ENCODE data around the gene GALNT17.

DNA sequence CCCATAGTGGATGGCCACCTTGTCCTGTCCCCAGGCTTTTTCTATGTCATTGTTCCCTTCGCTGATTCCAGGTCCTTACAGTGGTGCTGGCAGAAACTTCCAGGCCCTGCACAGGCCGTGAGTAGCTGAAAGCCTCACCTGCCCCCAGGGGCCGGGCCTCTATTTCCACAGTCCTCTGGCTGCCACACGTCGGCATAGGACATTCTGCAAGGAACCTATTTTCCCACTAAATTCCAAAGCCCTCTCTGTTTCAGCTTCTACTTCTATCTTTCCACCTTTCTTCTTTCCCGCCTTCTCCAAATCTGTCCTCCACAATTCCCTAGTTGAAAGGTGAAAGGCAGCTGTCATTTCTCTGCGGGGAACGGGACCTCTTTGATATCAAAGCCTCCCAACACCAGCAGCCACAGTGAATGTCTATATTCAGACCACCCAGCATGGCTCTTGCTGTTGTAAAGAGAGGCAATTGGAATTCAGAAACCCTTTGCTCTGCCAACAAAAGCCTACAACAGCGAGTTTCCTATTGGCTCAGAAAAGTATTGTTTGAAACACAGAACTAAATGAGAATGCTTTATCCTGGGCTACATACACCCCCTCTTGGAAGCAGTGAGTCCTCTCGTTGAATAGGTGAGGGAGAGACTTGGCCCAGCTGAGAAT lies 607.7 kb downstream of the GALNT17 start:
- TF ChIP-seq, protein P1, sequence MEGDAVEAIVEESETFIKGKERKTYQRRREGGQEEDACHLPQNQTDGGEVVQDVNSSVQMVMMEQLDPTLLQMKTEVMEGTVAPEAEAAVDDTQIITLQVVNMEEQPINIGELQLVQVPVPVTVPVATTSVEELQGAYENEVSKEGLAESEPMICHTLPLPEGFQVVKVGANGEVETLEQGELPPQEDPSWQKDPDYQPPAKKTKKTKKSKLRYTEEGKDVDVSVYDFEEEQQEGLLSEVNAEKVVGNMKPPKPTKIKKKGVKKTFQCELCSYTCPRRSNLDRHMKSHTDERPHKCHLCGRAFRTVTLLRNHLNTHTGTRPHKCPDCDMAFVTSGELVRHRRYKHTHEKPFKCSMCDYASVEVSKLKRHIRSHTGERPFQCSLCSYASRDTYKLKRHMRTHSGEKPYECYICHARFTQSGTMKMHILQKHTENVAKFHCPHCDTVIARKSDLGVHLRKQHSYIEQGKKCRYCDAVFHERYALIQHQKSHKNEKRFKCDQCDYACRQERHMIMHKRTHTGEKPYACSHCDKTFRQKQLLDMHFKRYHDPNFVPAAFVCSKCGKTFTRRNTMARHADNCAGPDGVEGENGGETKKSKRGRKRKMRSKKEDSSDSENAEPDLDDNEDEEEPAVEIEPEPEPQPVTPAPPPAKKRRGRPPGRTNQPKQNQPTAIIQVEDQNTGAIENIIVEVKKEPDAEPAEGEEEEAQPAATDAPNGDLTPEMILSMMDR (IDR thresholded peaks at IDR 0.05; ENCODE audit: low read length), result no peak
- no peak for TF ChIP-seq EZH2 (optimal IDR thresholded peaks at IDR 0.05; ENCODE audit: low read depth, low read length)
